Uterus (tissue), 4 donors: ENCODE results near the gene ARHGEF4. TPM values are rescaled to one million over a fixed set of nuclear protein-coding genes. Genes with fewer than 3 reads are reported as not detected.
"Not testable (repeated sequence)": the region's sequence is repeated elsewhere in the genome, so short reads cannot be mapped to it uniquely, and the experiment has no call there.

Source experiments
- DNase-seq, 2 donors: peaks; one replicate each; pipeline ENCODE4 v3.0.0-alpha.2; 2019 to 2020
- H3K27ac ChIP-seq, 2 donors: fragments of 200-600 bp; sonication (generic); 1 replicate in 1 of 2; 2 replicates in 1 of 2; pipeline ENCODE4 v1.5.1; 2016 to 2018
- H3K27me3 ChIP-seq, 2 donors: fragments of 200-600 bp; sonication (generic); one replicate each; pipeline ENCODE4 v1.5.1; 2018 to 2019; ENCODE audit warnings: control low read depth in 1 of 2
- H3K36me3 ChIP-seq, 2 donors: fragments of 200-600 bp; sonication (generic); one replicate each; pipeline ENCODE4 v1.5.1; 2019; ENCODE audit warnings: control low read depth in 1 of 2
- H3K4me1 ChIP-seq, 2 donors: fragments of 200-600 bp; sonication (generic); one replicate each; pipeline ENCODE4 v1.5.1; 2018 to 2019; ENCODE audit warnings: control low read depth in 1 of 2
- H3K4me3 ChIP-seq, 2 donors: fragments of 200-600 bp; sonication (generic); 1 replicate in 1 of 2; 2 replicates in 1 of 2; pipeline ENCODE4 v1.5.1; 2018 to 2019; ENCODE audit warnings: mild to moderate bottlenecking in 1 of 2
- H3K9me3 ChIP-seq, 2 donors: fragments of 200-600 bp; sonication (generic); one replicate each; pipeline ENCODE4 v1.5.1; 2019; ENCODE audit warnings: control low read depth in 1 of 2
- CTCF ChIP-seq, 4 experiments: fragments of 200-600 bp in 2 of 4; fragments of 450-650 bp in 2 of 4; sonication (generic) in 2 of 4; IDR thresholded peaks; one replicate each; pipeline ENCODE4 v1.5.1; 2016 to 2019; ENCODE audit warnings: antibody characterized with exemption in 4 of 4, mild to moderate bottlenecking in 2 of 4, moderate library complexity in 1 of 4
- POLR2A ChIP-seq, 2 donors: fragments of 450-650 bp; IDR thresholded peaks; one replicate each; pipeline ENCODE4 v1.6.1; 2016; ENCODE audit warnings: antibody characterized with exemption in 2 of 2, mild to moderate bottlenecking in 1 of 2, moderate library complexity in 1 of 2
- intact Hi-C: fragments of 100-400 bp; cut with DNase I; formaldehyde crosslinking; loops from one replicate; pipeline ENCODE4 v1.15.1; 2023; ENCODE audit warnings: low total_unique reads
- total RNA-seq, 4 donors: library from RNA; depleted of rRNA in 3 of 4; stranded (reverse); fragments of >200 nt in 3 of 4; gene quantifications; one replicate each; pipeline versions ENCODE4 v1.1.0 to v1.2.4, GENCODE V29; 2014 to 2023
- donor health status: DM: yes; HTN: yes; CAD: no.

Gene ARHGEF4
- total RNA-seq, 4 donors from 2014 or later: 1.8 to 26.2 (median 9.6) TPM

DNA sequence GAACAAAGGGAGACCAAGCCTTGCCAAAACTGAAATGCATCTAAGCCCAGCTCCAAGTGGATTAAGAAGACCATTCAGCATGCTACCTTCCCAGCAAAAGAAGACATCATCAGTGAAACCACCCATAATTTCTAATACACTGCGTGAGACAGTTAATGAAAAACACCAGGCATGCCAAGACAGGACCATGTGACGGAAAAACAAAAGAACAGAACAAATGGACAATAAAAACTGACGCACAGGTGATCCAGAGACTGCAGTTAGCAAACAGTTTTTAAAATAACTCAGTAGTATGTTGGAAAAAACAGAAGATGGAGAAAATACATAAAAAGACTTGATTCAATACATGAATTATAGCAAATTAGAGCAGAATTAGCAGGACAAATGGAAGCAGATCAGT lies 241.3 kb downstream of the ARHGEF4 start:
- no peak for DNase-seq
- H3K27me3 ChIP-seq: no peaks in the 10 kb centered on the region
- no peaks in the 10 kb centered on the region for H3K4me1 ChIP-seq
- no peak for TF ChIP-seq POLR2A (IDR thresholded peaks at IDR 0.05)
- TF ChIP-seq CTCF (IDR thresholded peaks at IDR 0.05): no peak
- no peaks in the 10 kb centered on the region for H3K36me3 ChIP-seq
- intact Hi-C loops: no loop called here
- no peak overlapping the region for H3K4me3 ChIP-seq
- no peaks in the 10 kb centered on the region for H3K9me3 ChIP-seq
- no peak overlapping the region for H3K27ac ChIP-seq

- H3K4me1 ChIP-seq, H3K9me3 ChIP-seq, DNase-seq, intact Hi-C loops, H3K27me3 ChIP-seq, H3K27ac ChIP-seq, H3K4me3 ChIP-seq, H3K36me3 ChIP-seq: not testable (repeated sequence)
These were observed 243.2 kb downstream of the ARHGEF4 start for GRCh38 chr2:131079931-131080330.

GRCh38 chr2:131081190-131081589 lies 244.5 kb downstream of the ARHGEF4 start:
- no peak for DNase-seq
- Histone ChIP-seq H3K36me3 (no peaks in the 10 kb centered on the region), H3K27me3 (no peaks in the 10 kb centered on the region), H3K9me3 (no peaks in the 10 kb centered on the region), H3K4me3 (no peak overlapping the region), H3K4me1 (peaks cover 4 to 5% of the 10 kb centered on the region in 2 donors), H3K27ac (no peak overlapping the region)
- TF ChIP-seq CTCF (IDR thresholded peaks at IDR 0.05) (no peak), POLR2A (IDR thresholded peaks at IDR 0.05) (no peak)
- intact Hi-C loops: no loop called here

GRCh38 chr2:131085646-131086045 lies 248.9 kb downstream of the ARHGEF4 start:
- no peaks in the 10 kb centered on the region for H3K27me3 ChIP-seq
- H3K27ac ChIP-seq: no peak overlapping the region
- TF ChIP-seq POLR2A (IDR thresholded peaks at IDR 0.05): no peak
- no peak for TF ChIP-seq CTCF (IDR thresholded peaks at IDR 0.05)
- DNase-seq: no peak
- peaks cover 4 to 5% of the 10 kb centered on the region in 2 donors for H3K4me1 ChIP-seq
- intact Hi-C loops: no loop called here
- H3K36me3 ChIP-seq: no peaks in the 10 kb centered on the region
- no peak overlapping the region for H3K4me3 ChIP-seq
- no peaks in the 10 kb centered on the region for H3K9me3 ChIP-seq

DNA sequence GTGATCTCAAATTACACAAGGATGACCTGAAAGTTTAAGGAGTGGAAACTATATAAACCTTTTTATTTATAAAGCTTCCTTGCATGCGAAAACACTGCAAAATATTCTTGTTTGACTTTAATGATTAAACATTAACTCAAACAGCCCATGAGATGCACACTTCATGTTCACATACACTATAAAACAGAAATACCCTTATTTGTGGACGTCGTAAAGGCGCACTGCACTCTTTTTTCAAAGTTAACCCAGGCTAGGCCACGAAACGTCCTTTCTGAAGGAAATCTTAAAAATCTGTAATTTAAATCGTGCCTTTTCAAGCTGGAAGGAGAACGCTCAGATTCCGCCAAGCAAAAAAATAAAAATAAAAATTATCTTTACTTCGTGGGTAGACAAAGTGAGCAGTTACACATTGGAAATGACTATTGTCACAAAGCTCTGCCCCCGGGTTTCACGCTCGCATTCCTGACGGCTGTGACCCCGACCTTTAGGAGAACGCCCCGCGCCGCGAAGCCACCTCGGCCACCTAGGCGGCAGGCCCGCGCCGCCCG lies 255.8 kb downstream of the ARHGEF4 start:
- H3K36me3 ChIP-seq: no peaks in the 10 kb centered on the region
- no peak for DNase-seq
- peak overlapping the region; percentile 93 to 96 for H3K27ac ChIP-seq
- intact Hi-C loops: no loop called here
- no peaks in the 10 kb centered on the region for H3K27me3 ChIP-seq
- peak overlapping the region; percentile 55 to 66 for H3K4me3 ChIP-seq
- TF ChIP-seq CTCF (IDR thresholded peaks at IDR 0.05) (no peak), POLR2A (IDR thresholded peaks at IDR 0.05) (no peak)
- H3K9me3 ChIP-seq: no peaks in the 10 kb centered on the region
- H3K4me1 ChIP-seq: peaks cover 3% of the 10 kb centered on the region in 2 donors
